Natural killer cell (primary cell): ENCODE results near the gene ASXL2. TPM values are rescaled to one million over a fixed set of nuclear protein-coding genes. Genes with fewer than 3 reads are reported as not detected.

Experiments
- ATAC-seq, 3 donors: fragments of 150-1000 bp in 2 of 3; fragments of 200-7000 bp in 1 of 3; cut with Tn5 transposase; 1 replicate in 1 of 3; 2 replicates in 2 of 3; pipeline ENCODE4 v1.10.0; 2021; ENCODE audit warnings: mild to moderate bottlenecking in 2 of 3, moderate library complexity in 2 of 3
- DNase-seq, 2 donors: peaks; one replicate each; pipeline versions ENCODE4 v3.0.0 to v3.0.0-alpha.2; 2013 to 2021; ENCODE audit warnings: mixed read lengths in 1 of 2
- H3K27ac ChIP-seq: one replicate; pipeline ENCODE4 v1.5.1; 2013; ENCODE audit warnings: mild to moderate bottlenecking, low read length
- H3K27me3 ChIP-seq: one replicate; pipeline ENCODE4 v1.6.1; 2013; ENCODE audit warnings: low read length; ENCODE audit not compliant: control insufficient read depth, insufficient read depth
- H3K36me3 ChIP-seq: one replicate; pipeline ENCODE4 v1.6.1; 2013; ENCODE audit warnings: low read length; ENCODE audit not compliant: control insufficient read depth, insufficient read depth
- H3K4me1 ChIP-seq: one replicate; pipeline ENCODE4 v1.6.1; 2013; ENCODE audit warnings: low read length; ENCODE audit not compliant: control insufficient read depth, insufficient read depth
- H3K4me3 ChIP-seq: one replicate; pipeline ENCODE4 v1.5.1; 2013; ENCODE audit warnings: low read length
- H3K9me3 ChIP-seq: one replicate; pipeline ENCODE4 v1.6.1; 2013; ENCODE audit warnings: low read length; ENCODE audit not compliant: control insufficient read depth, insufficient read depth
- H3K27ac Mint-ChIP-seq, 2 donors: one replicate each; pipeline ENCODE4 v1.8.0; 2022; ENCODE audit warnings: mild to moderate bottlenecking in 2 of 2, mixed read lengths in 2 of 2, moderate library complexity in 1 of 2
- H3K27me3 Mint-ChIP-seq, 2 donors: one replicate each; pipeline ENCODE4 v1.8.0; 2022; ENCODE audit warnings: low read depth in 2 of 2, mixed read lengths in 2 of 2
- H3K36me3 Mint-ChIP-seq: one replicate; pipeline ENCODE4 v1.8.0; 2022; ENCODE audit warnings: mixed read lengths
- H3K4me1 Mint-ChIP-seq, 2 donors: one replicate each; pipeline ENCODE4 v1.8.0; 2022; ENCODE audit warnings: mixed read lengths in 2 of 2
- H3K4me3 Mint-ChIP-seq: one replicate; pipeline ENCODE4 v1.8.0; 2022; ENCODE audit warnings: mild to moderate bottlenecking, moderate library complexity, mixed read lengths
- H3K9me3 Mint-ChIP-seq, 2 donors: one replicate each; pipeline ENCODE4 v1.8.0; 2022; ENCODE audit warnings: mixed read lengths in 2 of 2
- WGBS: methylation state at CpG from one replicate; pipeline ENCODE4 v1.1.7; 2013; ENCODE audit warnings: missing lambda C conversion rate; ENCODE audit not compliant: insufficient coverage; 5-methylcytosine and 5-hydroxymethylcytosine counted together
- intact Hi-C: fragments of 100-400 bp; cut with micrococcal nuclease; formaldehyde crosslinking; loops from one replicate; pipeline ENCODE4 v1.14.2; 2022
- total RNA-seq, 4 donors: library from RNA; stranded (reverse); fragments of 120-200 nt in 1 of 4; gene quantifications; one replicate each; pipeline versions ENCODE4 v1.2.3 to v1.2.4, GENCODE V29; 2013 to 2022
- TF ChIP-seq, protein P1 (sequence below): fragments of 200-600 bp; IDR thresholded peaks from one replicate; pipeline ENCODE4 v1.8.0; 2022; ENCODE audit warnings: antibody characterized with exemption

Gene ASXL2
- 10 to 100 TPM; 27.7 to 32.6 (median 27.8) TPM for total RNA-seq
- total RNA-seq (2013), result 22.3 TPM

DNA sequence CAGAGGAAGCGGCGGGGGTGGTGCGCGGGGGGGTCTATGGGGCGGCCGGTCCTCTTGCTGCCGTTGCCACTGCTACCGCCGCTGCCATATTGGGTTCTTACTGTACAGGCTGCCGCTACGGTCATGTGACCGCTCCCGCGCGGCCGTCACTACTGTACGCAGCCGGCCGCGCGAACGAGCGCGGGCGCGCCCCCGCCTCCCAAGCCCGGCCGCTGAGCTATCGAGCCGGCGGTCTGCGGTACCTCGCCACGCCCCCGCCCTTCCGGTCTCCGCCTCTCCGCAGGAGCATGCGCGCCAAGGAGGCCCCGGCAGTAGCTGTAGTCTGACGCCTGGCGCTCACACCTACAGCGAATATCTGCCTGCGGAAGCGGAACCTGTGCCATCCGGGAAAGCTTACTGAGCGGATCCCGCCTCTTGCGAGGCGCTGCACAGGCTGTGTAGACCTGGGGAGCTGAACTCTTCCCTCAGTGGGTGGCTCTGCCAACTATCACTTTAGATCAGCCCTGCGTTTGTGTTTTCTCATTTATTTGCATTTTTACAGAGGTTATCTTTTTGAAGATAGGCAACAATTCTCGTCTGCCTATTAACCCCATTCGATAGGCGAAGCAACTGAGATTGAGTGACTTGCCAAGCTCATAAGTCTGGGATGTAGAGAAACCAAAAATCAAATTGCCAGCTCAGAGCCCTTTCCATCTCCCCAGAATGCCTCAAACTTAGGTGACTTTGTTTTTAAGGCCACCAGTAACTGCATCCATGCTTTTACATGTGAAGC lies at the start of gene ASXL2:
ASXL2 (minus strand) TSS at position 127 of the 772 bp plus-strand sequence. CDS start 265 bp downstream, outside the sequence.
- Mint-ChIP-seq H3K36me3 (no peaks in the 10 kb centered on the region), H3K4me3 (peak within 1 kb of the TSS; percentile 97), H3K27ac (peak within 1 kb of the TSS; percentile 95 to 98), H3K4me1 (peaks cover 33 to 41% of the 10 kb centered on the region in 2 donors), H3K9me3 (no peaks in the 10 kb centered on the region), H3K27me3 (peaks cover 0 to 6% of the 10 kb centered on the region in 2 donors)
- Histone ChIP-seq H3K4me1 (peaks cover 9% of the 10 kb centered on the region), H3K4me3 (peak within 1 kb of the TSS; percentile 98), H3K27ac (peak within 1 kb of the TSS; percentile 93), H3K36me3 (peaks cover 2% of the 10 kb centered on the region), H3K9me3 (no peaks in the 10 kb centered on the region), H3K27me3 (no peaks in the 10 kb centered on the region)
- TF ChIP-seq, protein P1, sequence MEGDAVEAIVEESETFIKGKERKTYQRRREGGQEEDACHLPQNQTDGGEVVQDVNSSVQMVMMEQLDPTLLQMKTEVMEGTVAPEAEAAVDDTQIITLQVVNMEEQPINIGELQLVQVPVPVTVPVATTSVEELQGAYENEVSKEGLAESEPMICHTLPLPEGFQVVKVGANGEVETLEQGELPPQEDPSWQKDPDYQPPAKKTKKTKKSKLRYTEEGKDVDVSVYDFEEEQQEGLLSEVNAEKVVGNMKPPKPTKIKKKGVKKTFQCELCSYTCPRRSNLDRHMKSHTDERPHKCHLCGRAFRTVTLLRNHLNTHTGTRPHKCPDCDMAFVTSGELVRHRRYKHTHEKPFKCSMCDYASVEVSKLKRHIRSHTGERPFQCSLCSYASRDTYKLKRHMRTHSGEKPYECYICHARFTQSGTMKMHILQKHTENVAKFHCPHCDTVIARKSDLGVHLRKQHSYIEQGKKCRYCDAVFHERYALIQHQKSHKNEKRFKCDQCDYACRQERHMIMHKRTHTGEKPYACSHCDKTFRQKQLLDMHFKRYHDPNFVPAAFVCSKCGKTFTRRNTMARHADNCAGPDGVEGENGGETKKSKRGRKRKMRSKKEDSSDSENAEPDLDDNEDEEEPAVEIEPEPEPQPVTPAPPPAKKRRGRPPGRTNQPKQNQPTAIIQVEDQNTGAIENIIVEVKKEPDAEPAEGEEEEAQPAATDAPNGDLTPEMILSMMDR, result no peak
- intact Hi-C loops, result loop anchor here (2.0 to 10.0 kb wide), 7 partner anchors 26 to 906 kb away; partner anchors contain the start of genes ADGRF3, DNAJC27, DTNB and RAB10
- WGBS, result 2% methylated on average over 56 of the region's 56 CpGs
- ATAC-seq (peak; percentile 90 to 97 (median 90)), DNase-seq (peak; percentile 98 to 99)

DNA sequence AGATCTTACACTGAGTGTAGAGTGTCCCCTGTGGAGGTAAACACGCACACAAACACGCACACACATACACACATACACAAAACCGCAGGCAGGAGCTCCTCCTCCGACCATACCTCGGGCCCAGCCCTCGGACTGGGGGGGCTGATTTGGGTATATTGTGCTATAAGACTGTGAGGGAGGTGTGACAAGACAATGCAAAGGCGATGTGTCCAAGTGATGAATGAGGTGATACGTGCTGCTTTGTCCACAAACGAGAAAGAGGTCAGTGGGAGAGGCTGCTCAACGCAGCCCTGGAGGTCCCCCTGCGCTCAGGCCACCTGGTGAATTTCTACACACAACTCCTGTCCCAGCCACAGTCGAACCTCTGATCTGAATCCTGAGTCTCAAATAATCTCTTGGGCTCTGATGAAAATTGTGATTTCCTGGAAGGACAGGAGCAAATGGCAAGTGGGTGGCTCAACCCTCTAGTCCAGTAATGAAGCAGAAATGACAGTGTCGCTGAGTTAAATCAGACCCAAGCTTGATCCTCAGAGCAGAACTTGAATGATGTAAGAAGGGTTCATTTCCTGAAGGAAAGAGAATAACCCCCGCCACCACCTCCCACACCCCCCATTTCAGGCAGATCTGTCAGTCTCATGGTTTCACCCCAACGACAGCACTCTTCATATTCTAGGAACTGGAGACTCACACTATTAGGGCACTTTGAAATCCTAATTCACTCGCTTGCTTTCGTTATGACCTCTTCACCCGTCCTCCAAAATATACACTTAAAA lies 48.9 kb upstream of the ASXL2 start:
- WGBS, result 71% methylated on average over 15 of the region's 18 CpGs
- Mint-ChIP-seq H3K27me3 (no peaks in the 10 kb centered on the region), H3K36me3 (no peaks in the 10 kb centered on the region), H3K4me1 (no peaks in the 10 kb centered on the region), H3K9me3 (no peaks in the 10 kb centered on the region), H3K27ac (no peak overlapping the region), H3K4me3 (no peak overlapping the region)
- Histone ChIP-seq H3K4me3 (no peak overlapping the region), H3K27me3 (no peaks in the 10 kb centered on the region), H3K36me3 (no peaks in the 10 kb centered on the region), H3K27ac (no peak overlapping the region), H3K4me1 (no peaks in the 10 kb centered on the region), H3K9me3 (no peaks in the 10 kb centered on the region)
- ATAC-seq (no peak), DNase-seq (no peak)
- intact Hi-C loops, result no loop called here
- TF ChIP-seq, protein P1, result no peak

DNA sequence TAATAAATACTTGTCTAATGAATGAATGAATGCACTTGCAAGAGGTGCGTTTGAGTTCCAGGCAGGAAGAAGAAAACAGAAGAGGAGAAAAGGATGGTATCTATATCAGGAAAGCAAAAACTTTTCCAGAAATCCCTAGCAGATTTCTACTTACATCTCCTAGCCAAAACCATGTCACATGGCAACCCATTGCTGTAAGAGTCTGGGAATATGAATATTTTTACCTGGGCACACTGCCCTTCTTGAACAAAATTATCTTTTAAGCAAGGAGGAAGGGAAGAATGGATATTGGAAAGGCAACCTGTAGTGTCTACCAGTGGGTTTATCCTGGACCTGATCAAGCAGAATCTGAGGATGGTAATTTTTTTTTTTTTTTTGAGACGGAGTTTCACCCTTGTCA lies 44.2 kb upstream of the ASXL2 start:
- H3K4me1 Mint-ChIP-seq, result no peaks in the 10 kb centered on the region

More for the DNA sequence above, 44.2 kb upstream of the ASXL2 start:
- Mint-ChIP-seq H3K4me3 (no peak overlapping the region), H3K9me3 (no peaks in the 10 kb centered on the region), H3K27ac (no peak overlapping the region), H3K27me3 (no peaks in the 10 kb centered on the region), H3K36me3 (no peaks in the 10 kb centered on the region)
- Histone ChIP-seq H3K9me3 (no peaks in the 10 kb centered on the region), H3K36me3 (no peaks in the 10 kb centered on the region), H3K27me3 (no peaks in the 10 kb centered on the region), H3K4me3 (no peak overlapping the region), H3K4me1 (no peaks in the 10 kb centered on the region), H3K27ac (no peak overlapping the region)
- TF ChIP-seq, protein P1, result no peak
- DNase-seq (no peak), ATAC-seq (no peak)
- intact Hi-C loops, result no loop called here
- WGBS, result 73% methylated on average over 1 of the region's 2 CpGs
